ENCODE results near the gene FILIP1. TPM values are rescaled to one million over a fixed set of nuclear protein-coding genes. Genes with fewer than 3 reads are reported as not detected.

Gene FILIP1
- total and polyA plus RNA-seq, 2 donors from 2014 or later: 0.80 to 4.6 TPM

DNA sequence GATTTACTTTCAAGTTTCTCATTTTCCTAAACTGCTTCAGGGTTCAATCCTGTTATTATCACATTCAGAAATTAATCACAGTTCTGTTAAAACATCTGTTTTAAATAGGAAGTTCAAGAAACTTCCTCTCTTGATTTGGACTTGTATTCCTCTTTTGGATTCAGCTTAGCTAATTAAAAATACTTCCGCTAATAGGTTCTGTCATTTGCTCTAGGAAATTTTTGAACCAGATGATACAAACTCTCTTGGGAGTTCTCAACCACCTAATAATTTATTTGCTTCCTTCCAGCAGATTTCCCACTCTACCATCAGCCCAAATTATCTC lies 193.1 kb downstream of the FILIP1 start:
- TF ChIP-seq, protein P1, sequence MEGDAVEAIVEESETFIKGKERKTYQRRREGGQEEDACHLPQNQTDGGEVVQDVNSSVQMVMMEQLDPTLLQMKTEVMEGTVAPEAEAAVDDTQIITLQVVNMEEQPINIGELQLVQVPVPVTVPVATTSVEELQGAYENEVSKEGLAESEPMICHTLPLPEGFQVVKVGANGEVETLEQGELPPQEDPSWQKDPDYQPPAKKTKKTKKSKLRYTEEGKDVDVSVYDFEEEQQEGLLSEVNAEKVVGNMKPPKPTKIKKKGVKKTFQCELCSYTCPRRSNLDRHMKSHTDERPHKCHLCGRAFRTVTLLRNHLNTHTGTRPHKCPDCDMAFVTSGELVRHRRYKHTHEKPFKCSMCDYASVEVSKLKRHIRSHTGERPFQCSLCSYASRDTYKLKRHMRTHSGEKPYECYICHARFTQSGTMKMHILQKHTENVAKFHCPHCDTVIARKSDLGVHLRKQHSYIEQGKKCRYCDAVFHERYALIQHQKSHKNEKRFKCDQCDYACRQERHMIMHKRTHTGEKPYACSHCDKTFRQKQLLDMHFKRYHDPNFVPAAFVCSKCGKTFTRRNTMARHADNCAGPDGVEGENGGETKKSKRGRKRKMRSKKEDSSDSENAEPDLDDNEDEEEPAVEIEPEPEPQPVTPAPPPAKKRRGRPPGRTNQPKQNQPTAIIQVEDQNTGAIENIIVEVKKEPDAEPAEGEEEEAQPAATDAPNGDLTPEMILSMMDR (IDR thresholded peaks at IDR 0.05; ENCODE audit: borderline replicate concordance, extremely low read depth, insufficient read depth): no peak
- Histone ChIP-seq H3K9ac (ENCODE audit: low read length in 3 of 3) (no peak overlapping the region), H3K4me3 (ENCODE audit: low read length in 3 of 3) (no peak overlapping the region), H3K36me3 (ENCODE audit: control insufficient read depth in 2 of 3, insufficient read depth in 3 of 3, low read length in 3 of 3) (no peaks in the 10 kb centered on the region), H3K27me3 (ENCODE audit: control insufficient read depth, insufficient read depth, low read length) (no peaks in the 10 kb centered on the region), H3K9me3 (ENCODE audit: control insufficient read depth in 2 of 3, insufficient read depth in 1 of 3, low read length in 3 of 3) (no peaks in the 10 kb centered on the region), H3K4me1 (ENCODE audit: control insufficient read depth in 2 of 3, insufficient read depth in 2 of 3, low read depth in 1 of 3, low read length in 3 of 3) (no peaks in the 10 kb centered on the region), H3K27ac (ENCODE audit: low read depth in 2 of 2, low read length in 2 of 2) (no peak overlapping the region)
- FAIRE-seq (no peak), DNase-seq (no peak)
- intact Hi-C loops (cut with DNase I): loop anchor here (10.0 kb wide), 1 partner anchor 214 kb away; no protein-coding TSS in a partner anchor

DNA sequence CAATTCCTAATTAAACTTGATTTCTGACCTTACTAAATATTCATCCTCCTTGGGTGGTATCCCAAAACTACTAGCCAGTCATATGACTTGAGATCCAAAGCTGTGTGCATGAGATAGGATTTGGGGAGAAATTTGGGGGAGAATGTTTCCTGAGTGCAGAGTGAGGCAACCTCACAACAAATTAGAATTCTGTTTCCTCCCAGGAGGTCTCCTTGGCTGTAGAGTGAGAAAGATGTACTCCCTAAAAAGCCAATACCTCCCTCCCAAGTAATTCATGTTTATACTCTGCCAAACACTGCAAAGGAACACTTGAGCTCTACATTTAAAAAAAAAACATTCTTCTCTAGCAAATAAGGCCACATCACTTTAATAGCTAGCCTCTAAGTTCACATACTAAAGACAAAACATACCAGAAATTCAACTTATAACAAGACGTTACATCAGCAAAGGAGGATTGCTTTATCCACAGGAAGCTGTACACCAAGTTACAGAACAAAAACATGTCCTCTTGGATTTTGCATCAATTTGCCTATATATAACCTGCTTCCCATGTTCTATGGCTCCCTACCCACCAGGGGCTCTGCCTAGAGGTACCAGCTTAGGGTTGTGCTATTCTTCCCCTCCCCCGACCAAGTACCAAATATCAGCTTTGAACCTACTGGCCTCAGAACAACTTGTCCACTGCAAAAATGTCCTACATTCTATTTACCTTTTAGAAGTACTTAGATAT lies 193.6 kb downstream of the FILIP1 start:
- Histone ChIP-seq H3K4me3 (ENCODE audit: low read length in 3 of 3) (no peak overlapping the region), H3K27ac (ENCODE audit: low read depth in 2 of 2, low read length in 2 of 2) (no peak overlapping the region), H3K4me1 (ENCODE audit: control insufficient read depth in 2 of 3, insufficient read depth in 2 of 3, low read depth in 1 of 3, low read length in 3 of 3) (no peaks in the 10 kb centered on the region), H3K9ac (ENCODE audit: low read length in 3 of 3) (no peak overlapping the region), H3K9me3 (ENCODE audit: control insufficient read depth in 2 of 3, insufficient read depth in 1 of 3, low read length in 3 of 3) (no peaks in the 10 kb centered on the region), H3K36me3 (ENCODE audit: control insufficient read depth in 2 of 3, insufficient read depth in 3 of 3, low read length in 3 of 3) (no peaks in the 10 kb centered on the region), H3K27me3 (ENCODE audit: control insufficient read depth, insufficient read depth, low read length) (no peaks in the 10 kb centered on the region)
- DNase-seq (no peak), FAIRE-seq (no peak)
- TF ChIP-seq, protein P1 (IDR thresholded peaks at IDR 0.05; ENCODE audit: borderline replicate concordance, extremely low read depth, insufficient read depth): no peak
- intact Hi-C loops (cut with DNase I): loop anchor here (10.0 kb wide), 1 partner anchor 215 kb away; no protein-coding TSS in a partner anchor

DNA sequence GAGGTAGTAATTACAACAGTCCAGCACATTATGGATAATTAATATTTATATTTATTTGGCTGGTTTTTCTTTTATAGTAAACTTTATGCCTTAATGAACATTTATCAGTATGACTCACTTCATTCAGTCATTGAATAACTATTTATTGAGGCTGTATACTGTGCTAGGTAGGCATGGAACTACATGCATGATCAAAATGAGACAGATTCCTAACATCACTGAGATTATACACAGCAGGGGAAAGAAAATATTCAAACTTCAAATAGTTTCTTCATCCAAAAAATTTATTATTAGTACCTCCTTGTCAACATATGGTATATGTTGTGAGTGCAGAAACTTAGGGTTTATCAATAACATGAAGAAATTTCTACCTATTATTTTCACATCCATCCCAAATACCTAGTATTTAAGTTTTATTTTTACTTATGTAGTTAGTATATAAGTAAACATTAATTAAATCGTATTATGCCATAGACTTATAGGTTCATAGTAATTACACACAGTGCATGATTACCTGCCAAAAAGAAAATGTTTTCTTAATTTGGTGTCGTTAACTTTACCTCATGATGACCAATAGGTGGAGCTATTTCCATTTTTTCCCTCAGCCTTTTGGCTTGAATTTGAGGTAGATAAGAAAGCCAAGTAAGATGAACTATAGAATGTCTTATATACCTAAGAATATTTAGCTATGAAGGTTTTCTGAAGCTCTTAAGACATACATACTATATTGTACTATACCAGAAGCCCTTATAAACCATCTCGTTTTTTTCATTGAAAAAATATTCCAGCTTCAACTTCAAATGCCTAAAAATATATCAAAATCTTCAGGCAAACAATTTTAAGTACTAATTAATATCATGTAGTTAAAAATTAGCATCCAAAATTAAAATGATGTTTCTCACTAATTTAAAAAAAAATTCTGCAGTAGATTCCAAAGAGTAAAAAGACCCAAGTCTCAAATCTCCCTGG lies 196.5 kb downstream of the FILIP1 start:
- Histone ChIP-seq H3K9ac (ENCODE audit: low read length in 3 of 3) (no peak overlapping the region), H3K9me3 (ENCODE audit: control insufficient read depth in 2 of 3, insufficient read depth in 1 of 3, low read length in 3 of 3) (no peaks in the 10 kb centered on the region), H3K4me1 (ENCODE audit: control insufficient read depth in 2 of 3, insufficient read depth in 2 of 3, low read depth in 1 of 3, low read length in 3 of 3) (no peaks in the 10 kb centered on the region), H3K27ac (ENCODE audit: low read depth in 2 of 2, low read length in 2 of 2) (no peak overlapping the region), H3K36me3 (ENCODE audit: control insufficient read depth in 2 of 3, insufficient read depth in 3 of 3, low read length in 3 of 3) (no peaks in the 10 kb centered on the region), H3K4me3 (ENCODE audit: low read length in 3 of 3) (no peak overlapping the region), H3K27me3 (ENCODE audit: control insufficient read depth, insufficient read depth, low read length) (no peaks in the 10 kb centered on the region)
- FAIRE-seq (peak; percentile 98), DNase-seq (peak in 2 of 5 donors; percentile 74 to 85)
- TF ChIP-seq, protein P1 (IDR thresholded peaks at IDR 0.05; ENCODE audit: borderline replicate concordance, extremely low read depth, insufficient read depth): peak; percentile 73
- intact Hi-C loops (cut with DNase I): no loop called here

All from kidney (tissue), 14 donors.